ENCODE measurements around the gene ZFYVE26.

ZFYVE26 gene

DNA sequence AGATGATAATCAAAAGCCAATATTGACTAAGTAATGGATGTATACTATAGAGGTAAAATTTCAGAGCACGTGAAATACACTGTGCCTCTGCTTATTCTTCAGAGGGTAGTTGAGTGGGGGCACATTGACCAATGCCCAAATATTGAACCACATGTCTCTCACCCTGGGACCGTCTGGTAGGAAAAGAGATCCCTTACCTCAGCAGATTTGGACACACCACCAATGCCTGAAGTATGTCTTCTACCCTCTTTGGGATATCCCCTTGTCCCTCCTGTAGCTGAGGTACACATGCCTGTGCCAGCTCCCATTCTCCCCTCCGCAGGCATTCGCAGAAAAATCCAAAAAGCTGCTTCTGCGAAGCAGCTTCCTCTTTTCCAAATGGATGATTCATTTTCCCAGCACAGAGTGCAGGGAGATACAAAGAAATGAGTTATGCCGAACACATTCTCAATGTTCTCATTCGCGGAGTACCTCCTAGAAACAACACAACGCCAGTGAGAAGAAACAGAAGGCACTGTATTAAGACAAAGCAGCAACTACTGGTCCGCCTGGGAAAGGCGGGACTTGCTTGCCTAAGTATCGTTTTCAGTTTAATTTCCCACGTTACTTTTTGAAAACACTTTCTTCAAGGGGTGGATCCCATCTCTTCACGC is 691 bp downstream of the ZFYVE26 start:
- DNase-seq = no peak

GRCh38 chr14:67814821-67815220 is 1.6 kb downstream of the ZFYVE26 start:
- DNase-seq = no peak

- no peak for DNase-seq
Measured at GRCh38 chr14:67806246-67806645, 10.1 kb downstream of the ZFYVE26 start.

DNA sequence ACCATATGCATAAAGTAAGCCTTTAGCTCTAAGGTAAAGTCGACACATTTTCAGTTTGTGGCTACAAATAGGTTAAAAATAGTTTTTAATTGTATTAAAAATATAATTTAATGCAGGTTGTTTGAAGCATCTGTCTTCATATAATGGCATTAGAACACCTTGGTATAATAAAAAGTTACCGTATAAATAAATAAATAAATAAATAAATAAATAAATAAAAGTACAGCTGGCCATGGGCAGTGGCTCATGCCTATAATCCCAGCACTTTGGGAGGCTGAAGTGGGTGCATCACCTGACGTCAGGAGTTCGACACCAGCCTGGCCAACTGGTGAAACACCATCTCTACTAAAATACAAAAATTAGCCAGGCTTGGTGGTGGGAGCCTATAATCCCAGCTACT is 15.6 kb downstream of the ZFYVE26 start:
- no peak for DNase-seq

- no peak for DNase-seq
Measured at GRCh38 chr14:67798731-67799130, 17.7 kb downstream of the ZFYVE26 start.

GRCh38 chr14:67787673-67788072 is 28.7 kb downstream of the ZFYVE26 start:
- no peak for DNase-seq

- no peak for DNase-seq
Measured at GRCh38 chr14:67785270-67786109, 30.9 kb downstream of the ZFYVE26 start.

GRCh38 chr14:67784244-67784823 is 32.1 kb downstream of the ZFYVE26 start:
- DNase-seq = no peak

DNA sequence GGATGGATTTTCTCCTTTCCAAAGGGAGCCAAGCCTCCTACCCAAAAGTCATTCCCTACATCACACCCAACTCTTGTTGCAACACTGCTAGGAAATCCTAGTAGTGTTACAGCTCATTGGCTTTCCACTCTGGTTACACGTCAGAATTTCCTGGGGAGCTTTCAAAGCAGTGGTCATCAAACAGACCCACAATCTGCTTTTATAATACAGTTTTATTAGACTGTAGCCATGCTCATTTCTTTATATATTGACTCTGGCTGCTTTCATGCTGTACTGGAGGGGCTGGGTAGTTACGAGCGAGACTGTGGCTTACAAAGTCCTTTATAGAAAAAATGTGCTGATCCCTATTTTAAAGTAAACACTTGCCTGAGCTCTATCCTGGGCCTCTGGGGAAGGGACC is 34.3 kb downstream of the ZFYVE26 start:
- no peak for DNase-seq

- DNase-seq = no peak
Measured at GRCh38 chr14:67778792-67779191, 37.6 kb downstream of the ZFYVE26 start.

DNA sequence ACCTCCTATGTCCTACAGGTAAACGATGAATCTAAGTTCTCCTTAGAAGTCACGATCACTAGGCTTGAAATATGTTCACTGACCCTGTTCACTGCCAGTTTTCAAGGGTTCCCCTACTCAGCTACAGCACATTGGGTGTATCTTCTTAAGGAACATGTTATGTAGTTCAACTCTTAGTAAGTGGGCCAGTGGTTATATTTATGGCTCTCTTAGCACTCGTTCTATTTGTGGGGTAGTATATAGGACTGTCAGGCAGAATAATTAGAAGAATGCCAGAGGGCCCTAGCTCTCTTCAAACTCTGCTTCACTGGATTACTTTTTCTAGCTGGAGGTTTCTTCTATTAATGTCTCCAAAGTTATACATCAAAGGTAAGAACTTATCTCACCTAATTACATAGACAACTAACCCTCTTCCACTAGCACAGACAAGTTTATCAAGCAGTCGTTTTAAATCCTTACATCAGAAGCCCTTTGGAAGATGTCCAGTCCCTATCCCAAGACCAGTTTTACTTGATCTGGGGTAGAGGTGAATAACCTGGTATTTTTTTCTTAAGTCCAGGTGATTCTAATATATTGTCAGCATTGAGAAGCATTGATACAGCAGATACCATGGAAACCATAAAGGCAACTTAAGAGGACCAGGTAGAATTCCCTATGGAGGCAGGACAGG is 39.6 kb downstream of the ZFYVE26 start:
- no peak for DNase-seq

- DNase-seq = no peak
Measured at GRCh38 chr14:67773844-67774377, 42.5 kb downstream of the ZFYVE26 start.

- no peak for DNase-seq
Measured at GRCh38 chr14:67768219-67768618, 48.2 kb downstream of the ZFYVE26 start.

DNA sequence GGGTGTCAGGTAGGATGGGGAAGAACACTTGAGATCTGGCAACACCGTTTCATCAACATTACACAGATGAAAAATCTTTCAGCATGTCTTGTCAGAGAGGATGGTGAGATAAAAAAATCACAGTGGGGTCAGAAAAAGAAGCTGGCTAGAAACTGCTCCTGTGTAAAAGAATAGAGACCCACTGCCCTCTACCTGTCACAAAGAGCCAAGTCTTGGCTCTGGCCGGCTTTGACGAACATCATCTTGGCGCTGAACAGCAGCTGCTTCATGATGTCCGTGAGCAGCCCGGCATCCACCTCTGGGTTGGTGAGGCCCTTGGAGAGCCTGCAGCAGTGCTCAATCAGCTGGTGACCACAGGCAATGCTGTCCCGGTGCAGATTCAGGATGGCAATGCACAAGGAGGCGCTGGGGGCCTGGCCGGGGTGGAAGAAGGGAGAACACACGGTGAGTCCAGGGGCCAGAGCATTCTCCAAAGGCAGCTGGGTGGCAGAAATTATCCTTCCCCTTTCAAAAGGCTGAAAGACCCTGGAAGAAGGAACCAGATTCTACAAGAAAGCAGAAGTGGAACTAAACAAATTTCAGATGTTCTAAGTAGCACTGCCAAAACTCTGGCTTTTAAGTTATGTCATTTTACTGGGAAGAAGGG is 50.2 kb downstream of the ZFYVE26 start:
- DNase-seq = no peak

DNA sequence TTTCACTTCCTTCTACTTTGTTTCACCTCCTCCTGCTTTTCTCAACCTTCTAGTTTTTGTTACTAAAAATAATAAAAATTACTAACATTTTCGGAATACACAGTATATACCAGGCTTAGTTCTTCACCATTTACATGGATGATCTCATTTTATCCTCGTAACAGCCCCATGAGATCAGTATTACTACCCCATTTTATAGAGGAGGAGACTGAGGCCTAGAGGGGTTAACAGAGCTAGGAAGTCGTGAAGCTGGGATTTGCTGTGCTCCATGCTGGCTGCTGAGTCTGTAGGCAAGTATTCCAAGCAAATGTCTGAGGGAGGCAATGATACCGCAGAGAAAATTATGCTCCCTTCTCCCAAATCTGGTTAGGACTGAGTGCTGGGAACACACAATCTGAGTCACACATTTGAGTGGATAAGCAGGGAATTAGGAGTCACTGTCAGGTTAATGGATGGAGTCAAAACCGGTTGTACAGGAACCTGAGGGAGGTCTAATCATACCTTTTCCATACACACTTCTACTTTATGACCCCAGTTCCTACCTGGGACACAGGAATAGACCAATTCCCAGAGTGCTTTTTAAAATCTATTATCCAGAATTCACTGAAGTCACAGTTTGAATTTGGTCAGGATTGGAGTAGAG is 51.1 kb downstream of the ZFYVE26 start:
- no peak for DNase-seq

GRCh38 chr14:67764496-67764895 is 51.9 kb downstream of the ZFYVE26 start:
- no peak for DNase-seq

- DNase-seq = no peak
Measured at GRCh38 chr14:67763158-67763822, 53.1 kb downstream of the ZFYVE26 start.

DNA sequence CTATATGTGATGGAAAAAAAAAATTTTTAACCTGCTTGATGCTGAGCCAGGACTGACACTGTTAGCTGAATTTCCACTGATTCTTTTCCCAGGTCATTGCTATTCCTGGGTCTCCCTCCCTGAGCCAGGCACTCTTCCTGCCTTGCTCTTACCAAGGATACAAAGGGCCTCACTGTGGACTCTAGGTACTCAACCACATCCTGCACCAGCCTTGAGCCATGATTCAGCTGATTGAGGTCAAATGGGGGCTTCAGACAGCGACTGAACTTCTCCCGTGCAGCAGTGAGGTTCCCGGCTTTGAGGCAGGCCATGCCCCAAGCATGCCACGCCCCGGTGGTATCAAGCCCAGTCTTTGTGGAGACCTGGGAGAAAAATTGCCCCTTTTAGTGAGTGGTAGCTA is 54.3 kb downstream of the ZFYVE26 start:
- no peak for DNase-seq

- DNase-seq = no peak
Measured at GRCh38 chr14:67759916-67760315, 56.5 kb downstream of the ZFYVE26 start.

DNA sequence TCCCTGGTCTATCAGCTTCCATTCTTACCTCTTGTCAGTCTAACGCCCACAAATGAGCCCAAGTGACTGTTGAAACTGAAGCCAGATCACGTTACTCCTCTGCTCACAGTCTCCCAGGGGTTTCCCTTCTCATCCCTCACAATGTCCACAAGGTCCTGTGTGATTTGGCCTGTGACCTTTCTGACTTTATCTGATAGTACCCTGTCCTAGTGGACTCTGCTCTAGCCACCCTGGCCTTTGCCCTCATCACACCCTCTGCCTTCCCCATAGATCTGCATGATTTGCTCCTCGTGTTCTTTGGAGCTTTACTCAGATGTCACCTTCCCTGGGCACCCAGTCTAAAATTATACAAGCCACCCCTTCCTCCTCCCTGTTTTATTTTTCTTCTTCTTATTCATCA is 59.2 kb downstream of the ZFYVE26 start:
- DNase-seq = no peak

GRCh38 chr14:67756496-67756895 is 59.9 kb downstream of the ZFYVE26 start:
- DNase-seq = no peak

Data from T1000 (cell line).